GM12864 (cell line): Measurements from ENCODE around the gene TSC22D1.
"Not testable (repeated sequence)": the region's sequence is repeated elsewhere in the genome, so short reads cannot be mapped to it uniquely, and the experiment has no call there.

ENCODE experiments used
- DNase-seq: peaks from one replicate; pipeline ENCODE4 v3.0.0-alpha.2; 2011; ENCODE audit warnings: low read depth
- H3K4me3 ChIP-seq: 2 replicates; pipeline ENCODE4 v1.5.1; 2011; ENCODE audit warnings: mild to moderate bottlenecking, low read depth, low read length, control low read depth
- TF ChIP-seq, protein P1 (sequence below): IDR thresholded peaks from 2 replicates; pipeline ENCODE4 v1.5.1; 2011; ENCODE audit warnings: low read depth, mild to moderate bottlenecking, moderate library complexity, low read length, control low read depth, inconsistent platforms; ENCODE audit errors: missing control alignments

TSC22D1 gene

DNA sequence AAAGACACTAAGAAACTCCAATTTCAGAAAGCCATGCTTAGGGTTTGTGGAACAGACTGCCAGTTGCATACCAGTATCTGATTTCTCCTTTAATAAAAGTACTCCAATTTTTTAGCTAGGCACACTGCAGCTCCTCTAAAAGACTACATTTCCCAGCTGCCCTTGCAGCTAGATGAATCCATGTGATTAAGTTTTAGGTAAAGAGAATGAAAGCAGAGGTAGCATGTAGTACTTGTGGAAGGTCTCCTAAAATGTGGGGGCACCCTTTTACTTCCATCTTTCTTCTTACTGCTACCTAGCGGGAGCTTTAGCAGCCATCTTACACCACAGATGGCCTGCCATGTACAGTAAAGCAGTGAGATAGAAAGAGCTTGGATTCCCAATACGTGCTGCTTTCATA is 33.0 kb upstream of the TSC22D1 start:
- H3K4me3 ChIP-seq = no peak overlapping the region
- TF ChIP-seq, protein P1, sequence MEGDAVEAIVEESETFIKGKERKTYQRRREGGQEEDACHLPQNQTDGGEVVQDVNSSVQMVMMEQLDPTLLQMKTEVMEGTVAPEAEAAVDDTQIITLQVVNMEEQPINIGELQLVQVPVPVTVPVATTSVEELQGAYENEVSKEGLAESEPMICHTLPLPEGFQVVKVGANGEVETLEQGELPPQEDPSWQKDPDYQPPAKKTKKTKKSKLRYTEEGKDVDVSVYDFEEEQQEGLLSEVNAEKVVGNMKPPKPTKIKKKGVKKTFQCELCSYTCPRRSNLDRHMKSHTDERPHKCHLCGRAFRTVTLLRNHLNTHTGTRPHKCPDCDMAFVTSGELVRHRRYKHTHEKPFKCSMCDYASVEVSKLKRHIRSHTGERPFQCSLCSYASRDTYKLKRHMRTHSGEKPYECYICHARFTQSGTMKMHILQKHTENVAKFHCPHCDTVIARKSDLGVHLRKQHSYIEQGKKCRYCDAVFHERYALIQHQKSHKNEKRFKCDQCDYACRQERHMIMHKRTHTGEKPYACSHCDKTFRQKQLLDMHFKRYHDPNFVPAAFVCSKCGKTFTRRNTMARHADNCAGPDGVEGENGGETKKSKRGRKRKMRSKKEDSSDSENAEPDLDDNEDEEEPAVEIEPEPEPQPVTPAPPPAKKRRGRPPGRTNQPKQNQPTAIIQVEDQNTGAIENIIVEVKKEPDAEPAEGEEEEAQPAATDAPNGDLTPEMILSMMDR = no peak
- DNase-seq = no peak

GRCh38 chr13:44605721-44606120 is 29.6 kb upstream of the TSC22D1 start:
- TF ChIP-seq, protein P1 = no peak
- DNase-seq = no peak
- no peak overlapping the region for H3K4me3 ChIP-seq

DNA sequence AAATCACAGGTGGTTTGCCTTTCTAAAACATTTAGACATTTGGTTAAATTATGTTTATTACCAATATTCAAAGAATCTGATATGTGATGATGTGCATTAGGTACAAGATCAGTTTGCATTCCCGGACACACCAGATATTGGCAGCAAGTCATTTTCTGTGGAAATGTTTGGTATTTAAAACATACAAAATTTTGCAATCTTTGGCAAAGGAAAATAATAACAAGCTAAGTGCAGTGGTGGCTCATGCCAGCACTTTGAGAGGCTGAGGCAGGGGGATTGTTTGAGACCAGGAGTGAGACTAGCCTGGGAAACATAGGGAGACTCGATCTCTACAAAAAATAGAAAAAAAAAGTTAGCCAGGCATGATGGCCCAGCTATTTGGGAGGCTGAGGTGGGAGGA is 29.1 kb upstream of the TSC22D1 start:
- no peak for DNase-seq
- TF ChIP-seq, protein P1 = no peak
- no peak overlapping the region for H3K4me3 ChIP-seq

DNA sequence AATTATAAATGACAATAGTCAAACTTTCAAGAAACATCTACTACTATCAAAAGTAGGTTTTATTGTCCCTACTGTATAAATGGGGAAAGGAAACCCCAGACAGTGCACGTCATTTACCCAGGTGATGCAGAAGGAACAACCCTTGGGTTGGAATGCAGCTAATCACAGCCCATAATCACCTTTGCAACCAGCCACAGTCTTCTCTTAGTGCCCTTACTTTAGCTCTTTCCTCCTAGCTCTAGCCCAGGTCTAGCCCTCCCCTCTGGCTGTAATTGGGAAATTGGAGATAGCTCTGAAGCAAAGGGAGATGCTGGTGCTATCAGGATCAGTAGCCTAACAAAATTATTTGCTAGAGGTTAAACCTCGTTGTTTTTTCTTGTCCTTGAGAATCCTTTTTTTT is 25.5 kb upstream of the TSC22D1 start:
- no peak for DNase-seq
- H3K4me3 ChIP-seq = no peak overlapping the region
- TF ChIP-seq, protein P1 = no peak

DNA sequence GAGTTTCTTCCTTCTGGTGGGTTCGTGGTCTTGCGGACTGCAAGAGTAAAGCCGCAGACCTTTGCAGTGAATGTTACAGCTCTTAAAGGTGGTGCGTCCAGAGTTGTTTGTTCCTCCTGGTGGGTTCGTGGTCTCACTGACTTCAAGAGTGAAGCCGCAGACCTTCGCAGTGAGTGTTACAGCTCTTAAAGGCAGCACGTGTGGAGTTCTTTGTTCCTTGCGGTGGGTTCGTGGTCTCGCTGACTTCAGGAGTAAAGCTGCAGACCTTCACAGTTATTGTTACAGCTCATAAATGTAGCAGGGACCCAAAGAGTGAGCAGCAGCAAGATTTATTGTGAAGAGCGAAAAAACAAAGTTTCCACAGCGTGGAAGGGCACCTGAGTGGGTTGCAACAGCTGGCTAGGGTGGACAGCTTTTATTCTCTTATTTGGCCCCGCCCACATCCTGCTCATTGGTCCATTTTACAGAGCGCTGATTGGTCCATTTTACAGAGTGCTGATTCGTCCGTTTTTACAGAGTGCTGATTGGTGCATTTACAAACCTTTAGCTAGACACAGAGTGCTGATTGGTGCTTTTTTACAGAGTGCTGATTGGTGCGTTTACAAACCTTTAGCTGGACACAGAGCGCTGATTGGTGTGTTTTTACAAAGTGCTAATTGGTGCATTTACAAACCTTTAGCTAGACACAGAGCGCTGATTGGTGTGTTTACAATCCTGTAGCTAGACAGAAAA is 17.9 kb upstream of the TSC22D1 start:
- DNase-seq, H3K4me3 ChIP-seq: not testable (repeated sequence)

DNA sequence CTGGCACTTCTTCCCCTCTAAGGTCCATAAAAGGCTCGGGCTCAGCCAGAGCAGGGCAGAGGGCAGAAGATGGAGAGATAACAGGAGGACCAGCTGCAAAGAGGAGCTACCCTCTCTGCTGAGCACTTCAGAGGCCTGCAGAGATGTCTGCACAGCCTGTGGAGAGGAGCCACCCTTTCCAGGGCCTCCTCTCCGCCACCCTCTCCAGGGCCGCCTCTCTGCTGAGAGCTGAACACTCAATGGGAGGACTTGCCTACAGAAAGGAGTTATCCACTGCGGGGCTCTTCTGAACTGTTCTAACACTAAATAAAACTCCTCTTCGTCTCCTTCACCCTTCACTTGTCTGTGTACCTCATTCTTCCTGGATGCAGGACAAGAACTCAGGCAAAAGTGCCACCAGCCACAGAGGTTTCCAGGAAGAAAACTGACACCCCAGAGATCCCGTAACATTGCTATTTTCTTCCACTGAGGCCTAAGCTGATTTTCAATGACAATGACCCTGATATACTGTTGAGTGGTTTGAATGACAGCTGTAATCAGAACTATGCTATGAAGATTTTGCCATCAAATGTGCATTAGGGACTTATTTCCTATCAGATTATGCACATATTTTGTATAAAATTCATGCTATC is 16.2 kb upstream of the TSC22D1 start:
- no peak for DNase-seq
- H3K4me3 ChIP-seq = no peak overlapping the region
- TF ChIP-seq, protein P1 = no peak

DNA sequence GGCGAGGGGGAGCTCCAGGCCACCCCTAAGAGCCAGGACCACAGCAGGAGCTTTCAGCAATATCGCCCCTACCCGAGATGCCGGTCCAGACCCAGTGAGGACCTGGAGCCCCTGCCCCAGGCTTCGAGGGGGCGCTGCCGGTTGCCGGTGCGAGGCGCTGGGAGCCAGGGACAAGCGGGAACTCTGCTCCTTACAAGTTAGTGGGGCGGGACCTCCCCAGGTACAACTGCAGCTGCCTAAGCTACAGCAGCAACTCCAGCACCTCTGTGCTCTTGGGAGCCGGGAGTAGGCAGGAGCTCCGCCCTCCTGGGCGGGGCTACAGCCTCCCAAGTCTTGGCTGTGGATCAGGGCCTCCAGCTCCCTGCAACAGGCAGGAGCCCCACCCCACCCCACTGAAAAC is 15.2 kb upstream of the TSC22D1 start:
- H3K4me3 ChIP-seq = no peak overlapping the region
- DNase-seq = no peak
- TF ChIP-seq, protein P1 = no peak
